GM18517 (cell line): ENCODE data around the gene UFD1.

Source experiments
- ATAC-seq: cut with Tn5 transposase; IDR thresholded peaks from one replicate; pipeline ENCODE4 v1.9.1; 2021; ENCODE audit warnings: mild to moderate bottlenecking, moderate library complexity; ENCODE audit not compliant: unreplicated experiment

UFD1 gene

GRCh38 chr22:19402642-19403191, 76.3 kb downstream of the UFD1 start:
- ATAC-seq = no peak

DNA sequence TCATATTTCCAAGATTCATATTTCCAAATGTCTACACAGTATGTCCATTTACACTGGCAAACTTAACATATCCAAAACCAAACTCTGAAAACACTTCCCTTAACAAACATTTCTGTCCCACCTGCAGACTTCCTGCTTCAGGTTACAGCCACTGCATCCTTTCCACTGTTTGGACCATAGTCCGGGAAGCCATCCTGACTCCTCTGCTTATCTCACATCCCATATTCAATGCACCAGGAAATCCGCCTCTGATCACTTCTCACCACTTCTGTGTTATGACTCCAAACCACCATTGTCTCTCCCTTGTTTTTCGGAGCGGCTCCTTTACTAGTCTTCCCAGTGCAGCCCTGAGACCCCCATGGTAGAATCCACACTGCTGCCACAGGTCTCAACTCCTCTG, 77.5 kb downstream of the UFD1 start:
- ATAC-seq = no peak

DNA sequence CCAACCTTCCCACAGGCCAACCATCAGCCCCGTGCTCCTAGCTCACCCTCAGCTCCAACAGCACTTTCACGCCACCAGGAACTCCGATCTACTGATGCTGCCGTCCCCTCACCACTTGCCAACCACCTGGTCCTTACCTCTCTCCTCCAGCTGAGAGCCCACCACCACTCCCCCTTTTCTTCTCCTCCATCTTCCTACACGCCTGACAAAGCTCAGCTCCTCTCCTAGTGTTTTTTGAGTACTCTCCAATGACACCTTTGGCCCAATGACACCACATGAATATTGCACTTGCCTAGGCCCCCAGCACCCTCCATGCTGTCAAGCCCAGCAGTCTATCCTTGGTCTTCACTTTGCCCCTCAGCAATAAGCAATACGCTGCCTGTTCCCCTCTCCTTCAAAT, 78.1 kb downstream of the UFD1 start:
- no peak for ATAC-seq
